ENCODE measurements around the gene TNNT2.

Gene TNNT2

DNA sequence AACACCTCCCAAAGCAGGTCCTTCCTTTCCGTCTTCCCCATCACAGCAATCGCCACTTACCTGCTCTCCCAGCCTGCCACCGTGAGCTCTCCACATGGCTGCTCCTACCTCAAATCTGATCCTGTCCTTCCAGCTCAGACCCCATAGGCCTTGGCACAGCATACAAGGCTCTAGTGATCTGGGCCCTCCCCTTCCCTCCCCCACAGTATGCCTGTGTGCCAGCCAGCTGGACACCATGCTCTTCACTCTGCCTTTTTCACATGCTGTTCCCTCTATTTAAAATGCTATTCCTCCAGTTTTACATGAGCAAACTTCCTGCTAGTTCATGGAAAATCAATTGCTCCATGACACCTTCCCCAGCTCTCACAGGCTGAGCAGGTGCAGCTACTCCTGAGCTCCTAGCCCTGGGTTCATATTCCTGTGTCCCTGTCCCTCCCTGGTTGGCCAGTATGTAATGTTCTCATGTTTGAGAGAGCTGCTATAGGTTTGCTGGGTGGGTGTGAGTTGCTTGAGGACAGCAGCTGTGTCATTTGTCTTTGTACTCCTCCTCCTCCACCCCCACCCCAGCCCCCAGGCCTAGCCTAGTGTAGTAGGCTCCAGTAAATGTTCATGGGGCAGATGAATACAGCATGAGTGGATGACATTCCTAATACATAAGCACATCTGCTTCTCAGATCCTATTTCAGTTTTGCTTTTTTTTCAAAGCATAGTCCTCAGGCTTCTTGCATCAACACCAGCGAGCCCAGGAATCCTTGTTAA, 6.3 kb upstream of the TNNT2 start:
- TF ChIP-seq ZNF8 (CRISPR knock-in tag; IDR thresholded peaks at IDR 0.05): no peak
- TF ChIP-seq, protein P1, sequence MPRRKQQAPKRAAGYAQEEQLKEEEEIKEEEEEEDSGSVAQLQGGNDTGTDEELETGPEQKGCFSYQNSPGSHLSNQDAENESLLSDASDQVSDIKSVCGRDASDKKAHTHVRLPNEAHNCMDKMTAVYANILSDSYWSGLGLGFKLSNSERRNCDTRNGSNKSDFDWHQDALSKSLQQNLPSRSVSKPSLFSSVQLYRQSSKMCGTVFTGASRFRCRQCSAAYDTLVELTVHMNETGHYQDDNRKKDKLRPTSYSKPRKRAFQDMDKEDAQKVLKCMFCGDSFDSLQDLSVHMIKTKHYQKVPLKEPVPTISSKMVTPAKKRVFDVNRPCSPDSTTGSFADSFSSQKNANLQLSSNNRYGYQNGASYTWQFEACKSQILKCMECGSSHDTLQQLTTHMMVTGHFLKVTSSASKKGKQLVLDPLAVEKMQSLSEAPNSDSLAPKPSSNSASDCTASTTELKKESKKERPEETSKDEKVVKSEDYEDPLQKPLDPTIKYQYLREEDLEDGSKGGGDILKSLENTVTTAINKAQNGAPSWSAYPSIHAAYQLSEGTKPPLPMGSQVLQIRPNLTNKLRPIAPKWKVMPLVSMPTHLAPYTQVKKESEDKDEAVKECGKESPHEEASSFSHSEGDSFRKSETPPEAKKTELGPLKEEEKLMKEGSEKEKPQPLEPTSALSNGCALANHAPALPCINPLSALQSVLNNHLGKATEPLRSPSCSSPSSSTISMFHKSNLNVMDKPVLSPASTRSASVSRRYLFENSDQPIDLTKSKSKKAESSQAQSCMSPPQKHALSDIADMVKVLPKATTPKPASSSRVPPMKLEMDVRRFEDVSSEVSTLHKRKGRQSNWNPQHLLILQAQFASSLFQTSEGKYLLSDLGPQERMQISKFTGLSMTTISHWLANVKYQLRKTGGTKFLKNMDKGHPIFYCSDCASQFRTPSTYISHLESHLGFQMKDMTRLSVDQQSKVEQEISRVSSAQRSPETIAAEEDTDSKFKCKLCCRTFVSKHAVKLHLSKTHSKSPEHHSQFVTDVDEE (CRISPR knock-in tag; IDR thresholded peaks at IDR 0.05): no peak
- TF ChIP-seq, protein P2, sequence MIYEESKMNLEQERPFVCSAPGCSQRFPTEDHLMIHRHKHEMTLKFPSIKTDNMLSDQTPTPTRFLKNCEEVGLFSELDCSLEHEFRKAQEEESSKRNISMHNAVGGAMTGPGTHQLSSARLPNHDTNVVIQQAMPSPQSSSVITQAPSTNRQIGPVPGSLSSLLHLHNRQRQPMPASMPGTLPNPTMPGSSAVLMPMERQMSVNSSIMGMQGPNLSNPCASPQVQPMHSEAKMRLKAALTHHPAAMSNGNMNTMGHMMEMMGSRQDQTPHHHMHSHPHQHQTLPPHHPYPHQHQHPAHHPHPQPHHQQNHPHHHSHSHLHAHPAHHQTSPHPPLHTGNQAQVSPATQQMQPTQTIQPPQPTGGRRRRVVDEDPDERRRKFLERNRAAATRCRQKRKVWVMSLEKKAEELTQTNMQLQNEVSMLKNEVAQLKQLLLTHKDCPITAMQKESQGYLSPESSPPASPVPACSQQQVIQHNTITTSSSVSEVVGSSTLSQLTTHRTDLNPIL (CRISPR knock-in tag; IDR thresholded peaks at IDR 0.05; ENCODE audit: low read depth): no peak
- no peak for TF ChIP-seq ZNF70 (CRISPR knock-in tag; IDR thresholded peaks at IDR 0.05)
- peak; percentile 91 for ATAC-seq

DNA sequence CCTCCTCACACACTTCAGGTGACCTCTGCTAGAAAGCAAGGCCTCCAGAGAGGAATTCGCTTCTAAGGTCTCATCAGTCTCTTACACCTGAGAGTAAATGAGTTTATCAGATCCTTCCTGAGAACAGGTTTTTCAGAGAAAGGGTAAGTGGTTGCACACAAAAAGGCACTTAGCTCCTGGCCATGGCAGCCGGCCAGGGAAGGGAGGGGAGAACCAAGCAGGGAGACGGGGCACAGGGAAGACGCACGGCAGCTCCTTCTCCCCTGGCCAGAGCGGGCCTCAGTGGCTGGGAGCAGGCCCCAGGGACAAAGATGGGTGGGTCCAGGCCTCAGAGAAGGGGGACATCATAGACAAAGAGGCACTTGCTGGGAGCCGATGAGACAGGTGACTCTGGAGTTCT, 3.6 kb upstream of the TNNT2 start:
- TF ChIP-seq GLIS3 (CRISPR knock-in tag; IDR thresholded peaks at IDR 0.05): no peak
- no peak for TF ChIP-seq TOX (CRISPR knock-in tag; IDR thresholded peaks at IDR 0.05; ENCODE audit: borderline replicate concordance)
- TF ChIP-seq, protein P2 (CRISPR knock-in tag; IDR thresholded peaks at IDR 0.05; ENCODE audit: low read depth): no peak
- TF ChIP-seq ARNTL (CRISPR knock-in tag; IDR thresholded peaks at IDR 0.05; ENCODE audit: borderline replicate concordance, low read depth): no peak
- TF ChIP-seq, protein P3, sequence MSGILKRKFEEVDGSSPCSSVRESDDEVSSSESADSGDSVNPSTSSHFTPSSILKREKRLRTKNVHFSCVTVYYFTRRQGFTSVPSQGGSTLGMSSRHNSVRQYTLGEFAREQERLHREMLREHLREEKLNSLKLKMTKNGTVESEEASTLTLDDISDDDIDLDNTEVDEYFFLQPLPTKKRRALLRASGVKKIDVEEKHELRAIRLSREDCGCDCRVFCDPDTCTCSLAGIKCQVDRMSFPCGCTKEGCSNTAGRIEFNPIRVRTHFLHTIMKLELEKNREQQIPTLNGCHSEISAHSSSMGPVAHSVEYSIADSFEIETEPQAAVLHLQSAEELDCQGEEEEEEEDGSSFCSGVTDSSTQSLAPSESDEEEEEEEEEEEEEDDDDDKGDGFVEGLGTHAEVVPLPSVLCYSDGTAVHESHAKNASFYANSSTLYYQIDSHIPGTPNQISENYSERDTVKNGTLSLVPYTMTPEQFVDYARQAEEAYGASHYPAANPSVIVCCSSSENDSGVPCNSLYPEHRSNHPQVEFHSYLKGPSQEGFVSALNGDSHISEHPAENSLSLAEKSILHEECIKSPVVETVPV (CRISPR knock-in tag; IDR thresholded peaks at IDR 0.05): no peak
- no peak for TF ChIP-seq ZFP30 (CRISPR knock-in tag; IDR thresholded peaks at IDR 0.05)
- TF ChIP-seq ZNF70 (CRISPR knock-in tag; IDR thresholded peaks at IDR 0.05): no peak
- TF ChIP-seq ISL1 (CRISPR knock-in tag; IDR thresholded peaks at IDR 0.05): no peak
- TF ChIP-seq ZNF565 (CRISPR knock-in tag; conservative IDR thresholded peaks at IDR 0.05; ENCODE audit: low read depth): no peak
- TF ChIP-seq SNAI2 (CRISPR knock-in tag; IDR thresholded peaks at IDR 0.05): no peak
- TF ChIP-seq CSDC2 (CRISPR knock-in tag; IDR thresholded peaks at IDR 0.05): no peak
- TF ChIP-seq, protein P4, sequence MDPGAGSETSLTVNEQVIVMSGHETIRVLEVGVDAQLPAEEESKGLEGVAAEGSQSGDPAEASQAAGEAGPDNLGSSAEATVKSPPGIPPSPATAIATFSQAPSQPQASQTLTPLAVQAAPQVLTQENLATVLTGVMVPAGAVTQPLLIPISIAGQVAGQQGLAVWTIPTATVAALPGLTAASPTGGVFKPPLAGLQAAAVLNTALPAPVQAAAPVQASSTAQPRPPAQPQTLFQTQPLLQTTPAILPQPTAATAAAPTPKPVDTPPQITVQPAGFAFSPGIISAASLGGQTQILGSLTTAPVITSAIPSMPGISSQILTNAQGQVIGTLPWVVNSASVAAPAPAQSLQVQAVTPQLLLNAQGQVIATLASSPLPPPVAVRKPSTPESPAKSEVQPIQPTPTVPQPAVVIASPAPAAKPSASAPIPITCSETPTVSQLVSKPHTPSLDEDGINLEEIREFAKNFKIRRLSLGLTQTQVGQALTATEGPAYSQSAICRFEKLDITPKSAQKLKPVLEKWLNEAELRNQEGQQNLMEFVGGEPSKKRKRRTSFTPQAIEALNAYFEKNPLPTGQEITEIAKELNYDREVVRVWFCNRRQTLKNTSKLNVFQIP (CRISPR knock-in tag; IDR thresholded peaks at IDR 0.05; ENCODE audit: borderline replicate concordance, low read depth): no peak
- no peak for ATAC-seq

DNA sequence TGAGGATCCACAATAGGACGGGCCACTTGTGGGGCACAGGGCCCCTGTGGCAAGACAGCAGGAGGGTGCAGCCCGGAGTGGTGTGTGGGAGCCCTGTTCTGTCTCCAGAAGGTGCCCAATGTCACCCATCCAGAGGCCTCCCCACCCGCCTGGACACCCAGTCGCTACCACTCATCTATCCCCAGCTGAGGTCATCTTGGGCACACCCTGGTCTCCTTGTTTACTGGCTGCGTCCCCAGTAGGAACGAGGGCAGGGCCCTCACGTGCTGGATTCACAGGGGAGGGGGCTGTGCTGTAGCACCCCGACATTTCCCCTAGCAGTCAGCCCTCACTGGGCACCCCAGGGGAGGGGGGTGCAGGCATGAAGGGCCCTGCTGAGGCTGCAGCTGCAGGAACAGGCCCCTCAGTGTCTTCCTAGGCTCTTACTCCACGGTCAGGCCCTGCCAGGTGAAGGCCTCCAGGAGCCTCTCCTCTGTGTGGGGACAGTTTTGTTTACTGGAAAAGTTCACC, 2.3 kb upstream of the TNNT2 start:
- ATAC-seq: no peak
- no peak for TF ChIP-seq TOX (CRISPR knock-in tag; IDR thresholded peaks at IDR 0.05; ENCODE audit: borderline replicate concordance)
- TF ChIP-seq ARNTL (CRISPR knock-in tag; IDR thresholded peaks at IDR 0.05; ENCODE audit: borderline replicate concordance, low read depth): no peak
- no peak for TF ChIP-seq ZNF70 (CRISPR knock-in tag; IDR thresholded peaks at IDR 0.05)
- TF ChIP-seq, protein P4 (CRISPR knock-in tag; IDR thresholded peaks at IDR 0.05; ENCODE audit: borderline replicate concordance, low read depth): no peak
- TF ChIP-seq, protein P1 (CRISPR knock-in tag; IDR thresholded peaks at IDR 0.05): no peak
- no peak for TF ChIP-seq OSR1 (CRISPR knock-in tag; IDR thresholded peaks at IDR 0.05)
- TF ChIP-seq ZFP30 (CRISPR knock-in tag; IDR thresholded peaks at IDR 0.05): no peak
- no peak for TF ChIP-seq ZFP3 (CRISPR knock-in tag; IDR thresholded peaks at IDR 0.05)
- TF ChIP-seq, protein P3 (CRISPR knock-in tag; IDR thresholded peaks at IDR 0.05): no peak
- TF ChIP-seq TCF4 (CRISPR knock-in tag; IDR thresholded peaks at IDR 0.05; ENCODE audit: borderline replicate concordance): no peak
- TF ChIP-seq, protein P5, sequence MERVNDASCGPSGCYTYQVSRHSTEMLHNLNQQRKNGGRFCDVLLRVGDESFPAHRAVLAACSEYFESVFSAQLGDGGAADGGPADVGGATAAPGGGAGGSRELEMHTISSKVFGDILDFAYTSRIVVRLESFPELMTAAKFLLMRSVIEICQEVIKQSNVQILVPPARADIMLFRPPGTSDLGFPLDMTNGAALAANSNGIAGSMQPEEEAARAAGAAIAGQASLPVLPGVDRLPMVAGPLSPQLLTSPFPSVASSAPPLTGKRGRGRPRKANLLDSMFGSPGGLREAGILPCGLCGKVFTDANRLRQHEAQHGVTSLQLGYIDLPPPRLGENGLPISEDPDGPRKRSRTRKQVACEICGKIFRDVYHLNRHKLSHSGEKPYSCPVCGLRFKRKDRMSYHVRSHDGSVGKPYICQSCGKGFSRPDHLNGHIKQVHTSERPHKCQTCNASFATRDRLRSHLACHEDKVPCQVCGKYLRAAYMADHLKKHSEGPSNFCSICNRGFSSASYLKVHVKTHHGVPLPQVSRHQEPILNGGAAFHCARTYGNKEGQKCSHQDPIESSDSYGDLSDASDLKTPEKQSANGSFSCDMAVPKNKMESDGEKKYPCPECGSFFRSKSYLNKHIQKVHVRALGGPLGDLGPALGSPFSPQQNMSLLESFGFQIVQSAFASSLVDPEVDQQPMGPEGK (CRISPR knock-in tag; IDR thresholded peaks at IDR 0.05; ENCODE audit: borderline replicate concordance): no peak
